GM15510 (cell line): ENCODE measurements around the gene PUM2.

Experiments
- POLR2A ChIP-seq: IDR thresholded peaks from 3 replicates; pipeline ENCODE4 v1.6.1; 2011; ENCODE audit warnings: borderline replicate concordance; ENCODE audit not compliant: insufficient read length; ENCODE audit errors: extremely low read depth

Gene PUM2

DNA sequence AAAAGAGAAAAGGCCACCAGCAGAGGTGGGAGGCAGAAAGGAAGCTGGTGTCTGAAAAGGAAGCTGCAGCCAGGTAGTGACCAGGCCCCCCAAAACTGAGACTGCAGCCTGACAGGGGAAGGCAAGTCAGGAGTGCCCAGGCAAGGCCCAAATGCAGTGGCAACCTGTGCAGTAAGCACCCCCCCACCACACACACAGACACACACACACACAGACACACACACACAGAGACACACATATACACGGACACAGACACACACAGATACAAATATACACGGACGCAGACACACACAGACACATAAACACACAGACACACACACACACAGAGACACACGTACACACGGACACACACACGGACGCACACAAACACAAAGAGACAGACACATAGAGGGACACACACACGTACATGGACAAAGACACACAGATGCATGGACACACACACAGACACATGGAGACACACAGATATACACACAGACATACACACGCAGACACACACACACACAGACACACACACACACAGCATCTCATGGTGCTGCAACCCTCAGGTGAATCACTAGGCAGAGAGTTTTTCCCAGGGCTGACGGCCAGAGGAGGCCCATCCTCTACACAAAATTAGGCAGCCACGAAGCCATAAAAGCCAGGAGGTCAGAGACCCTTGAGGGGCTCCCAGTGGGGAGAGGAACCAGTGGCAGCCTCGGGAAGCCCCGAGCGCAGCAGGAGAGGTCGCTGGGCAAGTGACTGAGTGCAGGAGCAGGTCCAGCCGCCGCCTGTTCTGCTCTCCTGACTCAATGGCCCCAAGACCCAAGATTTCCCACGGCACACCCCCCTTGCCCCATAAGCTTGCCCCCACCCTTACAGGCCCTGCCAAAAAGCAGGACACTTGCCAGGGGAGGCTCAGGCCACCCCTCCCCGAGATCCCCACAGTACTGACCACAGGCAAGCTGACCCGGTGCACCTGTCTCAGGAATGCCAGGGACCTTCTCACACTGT is 132.0 kb downstream of the PUM2 start:
- no peak for TF ChIP-seq POLR2A

DNA sequence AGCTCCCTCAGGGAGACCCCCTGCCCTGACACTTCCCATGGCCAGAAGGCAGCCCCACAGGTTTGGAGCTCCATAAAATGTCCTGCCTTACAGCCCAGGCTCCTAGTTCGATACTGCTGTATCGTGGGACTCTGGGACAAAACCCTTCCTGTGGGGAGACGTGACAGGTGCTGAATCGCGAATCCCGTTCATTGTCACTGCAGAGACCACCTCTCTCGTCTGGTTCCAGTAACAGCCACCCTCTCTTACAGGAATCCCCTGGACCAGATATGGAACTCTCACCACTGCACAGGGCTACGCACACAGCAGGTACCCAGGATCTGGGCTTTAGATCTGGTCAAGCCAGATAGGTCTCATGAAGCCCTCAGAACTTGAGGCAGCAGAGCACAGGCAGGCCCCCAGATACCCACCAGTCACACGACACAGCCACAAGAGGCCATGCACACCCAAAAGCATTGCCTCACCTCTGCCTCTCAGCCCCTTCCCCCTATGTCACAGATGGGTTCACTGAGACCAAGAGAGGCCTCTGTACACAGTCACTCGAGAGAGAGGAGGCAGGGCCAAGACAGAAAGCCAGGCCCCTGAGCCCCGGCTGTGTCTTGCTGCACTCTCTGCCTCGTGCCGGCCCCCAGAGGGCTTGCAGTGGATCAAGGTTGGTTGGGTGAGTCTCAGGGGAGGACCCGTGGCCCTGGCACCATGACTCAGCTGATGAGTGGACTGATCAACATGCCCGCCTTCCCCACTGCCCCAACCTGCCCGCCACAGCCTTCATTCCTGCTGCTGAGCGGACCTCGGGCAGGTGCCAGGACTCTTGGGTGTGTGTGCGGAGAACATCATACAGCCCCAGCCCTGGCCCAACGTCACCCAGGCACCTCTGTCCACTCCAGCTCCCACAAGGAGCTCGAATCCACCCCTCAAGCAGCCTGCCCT is 133.3 kb downstream of the PUM2 start:
- no peak for TF ChIP-seq POLR2A

DNA sequence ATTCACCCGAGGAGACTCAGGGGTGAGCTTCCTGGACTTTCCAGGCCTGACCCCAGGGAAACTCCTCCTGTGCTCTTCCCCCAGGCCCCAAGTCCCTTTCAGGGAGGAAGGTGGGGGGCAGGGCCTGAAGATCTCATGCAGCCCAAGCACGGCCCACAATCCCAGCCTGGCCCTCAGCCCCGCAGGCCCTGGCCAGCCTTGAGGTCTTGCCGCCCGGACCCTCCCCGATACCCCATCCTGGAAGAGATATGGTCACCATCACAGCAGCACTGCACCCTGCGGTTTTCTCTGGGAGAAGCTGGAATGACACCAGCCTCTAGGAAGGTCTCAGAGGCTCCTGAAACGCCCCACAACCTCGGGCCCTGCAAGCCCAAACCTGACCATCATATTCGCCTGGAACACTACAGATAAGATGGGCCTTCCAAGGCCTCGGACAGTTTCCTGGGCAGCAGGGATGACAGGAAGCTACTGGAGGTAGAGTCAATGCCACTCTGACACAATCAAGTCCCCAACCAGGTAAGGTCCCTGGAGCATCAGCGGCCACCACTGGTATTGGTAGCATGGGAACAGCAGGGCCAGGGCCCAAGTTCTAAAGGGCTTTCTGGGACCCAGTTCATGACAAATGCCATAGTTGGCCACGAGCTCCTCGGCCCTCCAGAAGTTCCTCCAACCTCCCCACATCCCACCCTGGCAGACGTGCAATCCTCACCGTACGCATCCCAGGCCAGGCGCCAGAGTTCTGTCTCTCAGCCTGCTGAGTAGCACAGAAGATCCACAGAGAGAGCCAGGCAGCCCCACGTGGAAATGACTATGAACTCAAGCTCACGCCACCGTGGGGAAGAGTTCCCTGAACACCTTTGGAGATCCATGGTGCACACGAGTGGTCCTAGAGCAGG is 134.3 kb downstream of the PUM2 start:
- no peak for TF ChIP-seq POLR2A

DNA sequence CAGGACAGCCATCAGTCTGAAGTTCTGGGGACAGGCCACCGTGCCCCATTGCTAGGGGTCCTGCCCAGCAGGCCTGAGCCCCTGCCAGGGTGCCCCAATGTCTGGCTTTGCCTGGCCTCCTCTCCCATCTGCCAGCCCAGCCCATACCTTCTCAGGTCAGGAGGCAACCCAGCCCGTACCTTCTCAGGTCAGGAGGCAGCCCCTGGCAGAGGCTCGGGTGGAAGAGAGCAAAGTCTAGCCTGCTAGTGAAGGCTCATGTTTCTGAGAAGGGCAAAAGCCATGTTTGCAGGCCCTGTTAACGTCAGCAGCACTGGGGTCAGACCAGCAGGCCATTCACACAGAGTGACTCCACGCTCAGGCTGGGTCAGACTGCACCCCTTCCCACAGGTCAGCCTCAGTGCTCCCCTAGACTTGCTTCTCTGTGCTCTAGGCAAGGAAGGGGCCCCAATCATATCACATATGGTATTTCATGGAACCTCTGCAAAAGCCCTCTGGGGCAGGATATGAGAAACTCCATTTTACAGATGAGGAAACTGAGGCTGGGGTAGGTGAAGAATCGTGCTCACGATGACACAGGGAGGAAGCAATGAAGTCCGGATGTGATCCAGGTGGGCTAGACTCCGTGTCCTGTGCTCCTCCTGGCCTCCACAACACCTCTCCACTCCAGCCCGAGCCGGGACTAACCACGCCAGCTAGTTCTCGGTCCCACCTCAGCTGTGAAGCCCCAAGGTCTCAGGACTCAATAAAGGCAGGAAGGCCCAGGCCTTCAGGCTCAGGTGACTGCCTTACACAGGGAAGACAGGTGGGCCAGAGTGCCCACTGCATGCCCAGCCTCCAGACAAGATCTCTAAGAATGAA is 135.2 kb downstream of the PUM2 start:
- TF ChIP-seq POLR2A = no peak

DNA sequence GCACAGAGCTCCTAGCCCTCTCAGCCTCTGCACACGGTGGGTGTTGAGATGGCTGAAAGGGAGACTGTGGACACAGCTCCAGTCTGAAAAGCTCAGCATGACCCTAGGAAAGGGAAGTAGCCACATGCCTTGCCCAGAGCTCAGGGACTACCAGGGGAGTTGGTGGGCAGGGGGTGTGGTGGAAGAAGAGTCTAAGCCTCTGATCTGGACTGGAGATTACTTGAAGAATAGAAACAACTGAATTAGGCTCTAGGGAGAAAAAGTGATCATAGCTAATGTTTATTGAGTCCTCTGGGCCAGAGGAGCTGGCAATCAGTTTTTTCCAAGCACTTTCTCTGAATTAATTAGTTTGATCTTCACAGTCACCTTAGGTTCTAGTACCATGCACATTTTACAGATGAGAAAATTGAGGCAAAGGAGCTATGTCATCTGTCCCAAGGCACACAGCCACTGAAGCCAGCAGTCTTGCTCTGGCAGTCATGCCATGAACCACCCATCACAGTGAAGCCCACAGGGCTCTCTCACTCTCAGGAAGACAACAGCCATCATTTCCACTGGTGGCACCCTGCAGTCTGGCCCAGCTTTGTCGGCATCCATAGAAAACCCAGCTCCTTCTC is 136.0 kb downstream of the PUM2 start:
- no peak for TF ChIP-seq POLR2A

DNA sequence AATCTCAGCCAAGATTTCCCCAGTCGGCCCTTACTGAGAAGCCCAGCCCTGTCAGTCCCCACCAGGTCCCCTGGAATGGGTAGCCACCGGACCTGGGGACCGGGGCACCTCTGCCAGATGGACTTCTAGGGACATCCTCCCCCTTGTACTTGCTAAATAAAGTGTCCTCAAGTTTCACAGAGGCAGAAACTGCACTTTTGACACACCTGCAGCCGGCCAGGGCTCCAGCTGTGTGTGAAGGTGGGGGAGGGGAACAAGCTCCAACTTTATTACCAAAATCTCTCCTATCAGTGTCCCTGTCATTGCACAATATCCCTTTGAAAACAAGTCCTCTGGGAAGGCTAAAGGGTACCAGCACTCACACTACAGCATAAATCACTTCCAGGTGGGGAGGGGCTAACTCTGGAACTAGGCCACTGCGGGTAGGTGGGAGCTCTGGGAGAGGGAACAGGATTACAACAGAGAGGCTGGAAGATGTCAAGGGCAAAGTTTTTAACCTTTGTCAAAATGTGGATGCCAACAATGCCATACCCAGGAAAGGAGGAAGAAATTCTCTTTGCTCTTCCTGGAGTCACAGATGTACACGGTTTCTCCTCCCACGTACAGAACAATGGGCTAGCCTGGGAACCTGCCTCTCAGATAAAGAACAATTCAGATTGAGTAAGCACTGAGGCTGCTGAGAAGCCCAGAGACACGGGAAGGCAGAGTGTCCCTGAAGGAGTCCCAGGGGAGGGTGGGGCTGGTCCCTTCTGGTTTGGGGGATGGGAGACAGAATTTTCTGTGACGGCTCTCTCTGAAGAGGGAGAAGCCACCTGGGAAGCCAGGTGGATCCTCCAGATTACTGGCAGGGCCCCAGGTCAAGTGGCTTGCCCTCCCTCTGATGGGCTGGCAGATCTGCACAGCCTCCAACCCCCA is 136.7 kb downstream of the PUM2 start:
- no peak for TF ChIP-seq POLR2A

DNA sequence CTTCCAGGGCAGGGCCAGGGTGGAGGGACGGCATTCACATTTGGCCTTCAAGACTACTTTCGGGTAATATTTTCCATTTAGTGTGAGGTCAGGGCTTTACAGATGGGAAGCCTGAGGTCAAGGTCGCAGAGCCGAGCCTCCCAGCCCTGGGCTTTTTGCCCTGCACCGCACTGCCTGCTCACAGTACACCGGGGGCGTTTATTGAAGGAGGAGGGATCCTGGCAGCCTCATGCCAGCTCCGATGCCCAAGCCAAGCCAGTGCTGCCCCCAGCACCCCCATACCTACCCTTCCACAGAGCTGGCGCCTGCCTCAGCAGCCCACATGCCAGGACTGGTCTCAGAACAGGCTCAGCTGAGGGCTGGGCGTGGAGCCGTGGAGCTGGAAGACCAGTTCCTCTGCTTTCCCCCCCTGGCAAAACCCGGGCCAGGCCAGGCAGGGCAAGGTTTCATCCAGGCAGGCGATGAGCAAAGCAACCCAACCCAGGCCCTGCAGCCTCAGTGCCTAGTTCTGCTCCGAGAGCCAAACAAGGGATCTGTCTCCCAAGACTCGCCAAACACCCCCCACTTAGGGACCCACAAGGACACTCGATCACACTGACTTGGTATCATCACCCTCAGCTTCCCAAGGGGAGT is 137.7 kb downstream of the PUM2 start:
- TF ChIP-seq POLR2A = no peak

DNA sequence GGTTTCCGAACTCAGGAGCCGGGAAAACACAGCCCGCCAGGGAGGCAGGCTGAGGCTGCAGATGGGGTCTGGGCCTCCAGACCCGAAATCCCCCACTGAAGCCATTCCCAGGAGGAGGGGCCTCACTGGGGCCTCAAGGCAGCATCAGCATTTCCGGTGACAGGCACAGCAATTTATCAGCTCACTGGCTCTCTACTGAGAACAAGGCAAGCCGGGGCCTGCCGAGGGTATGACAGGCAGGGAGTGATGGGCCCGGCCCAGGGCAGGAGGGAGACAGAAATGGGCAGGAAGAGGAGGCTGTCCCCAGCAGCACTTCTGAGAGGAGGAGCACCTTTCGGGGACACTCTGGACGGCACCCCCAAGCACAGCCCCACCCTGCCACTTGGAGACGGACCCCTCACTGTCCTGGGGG is 138.2 kb downstream of the PUM2 start:
- TF ChIP-seq POLR2A = no peak

DNA sequence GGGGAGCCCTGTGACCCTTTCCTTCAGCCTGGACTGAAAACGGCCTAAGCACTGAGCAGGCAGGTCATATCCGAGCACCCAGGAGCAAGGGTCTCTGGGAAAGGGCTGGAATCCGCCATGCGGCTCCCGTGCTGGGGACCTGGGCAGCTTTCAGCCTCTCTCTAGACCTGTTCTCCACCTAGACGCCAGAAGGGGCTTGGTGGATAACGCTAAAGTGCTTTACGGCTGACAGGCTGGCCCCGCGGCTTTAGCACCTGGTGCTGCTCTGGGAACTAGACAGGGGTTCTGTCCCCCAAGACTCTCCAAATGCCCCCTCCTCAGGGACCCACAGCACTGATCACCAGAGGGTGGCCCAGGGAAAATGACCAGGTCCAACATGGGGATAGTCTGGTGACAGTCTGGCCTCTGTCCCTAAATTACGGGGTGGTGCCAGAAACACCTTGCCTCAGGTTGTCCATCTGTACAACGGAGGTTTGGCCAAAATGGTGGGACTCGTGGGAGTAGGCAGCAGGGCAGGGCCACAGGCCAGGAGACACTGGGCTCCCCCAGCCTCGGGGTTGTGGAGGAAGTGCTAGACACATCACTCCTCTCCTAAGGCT is 138.7 kb downstream of the PUM2 start:
- no peak for TF ChIP-seq POLR2A

DNA sequence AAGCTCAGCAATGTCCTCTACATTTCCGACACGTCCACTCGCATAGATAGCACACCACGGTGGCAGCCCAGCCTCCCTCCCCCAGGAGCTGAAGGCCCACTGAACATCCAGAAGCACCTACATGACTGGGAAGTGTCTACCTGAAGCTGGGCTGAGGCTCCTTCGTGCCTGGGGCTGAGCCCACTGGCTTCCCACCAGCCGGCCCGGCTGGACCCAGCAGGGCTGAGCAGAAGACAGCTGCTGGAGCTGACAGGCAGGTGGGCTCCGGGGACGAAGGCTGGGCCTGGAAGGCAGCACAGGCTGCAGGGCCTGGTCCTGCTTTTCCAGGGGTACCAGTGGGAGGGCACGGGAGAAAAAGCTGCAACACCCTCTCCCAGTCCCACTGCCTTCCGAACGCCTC is 139.2 kb downstream of the PUM2 start:
- TF ChIP-seq POLR2A = no peak

DNA sequence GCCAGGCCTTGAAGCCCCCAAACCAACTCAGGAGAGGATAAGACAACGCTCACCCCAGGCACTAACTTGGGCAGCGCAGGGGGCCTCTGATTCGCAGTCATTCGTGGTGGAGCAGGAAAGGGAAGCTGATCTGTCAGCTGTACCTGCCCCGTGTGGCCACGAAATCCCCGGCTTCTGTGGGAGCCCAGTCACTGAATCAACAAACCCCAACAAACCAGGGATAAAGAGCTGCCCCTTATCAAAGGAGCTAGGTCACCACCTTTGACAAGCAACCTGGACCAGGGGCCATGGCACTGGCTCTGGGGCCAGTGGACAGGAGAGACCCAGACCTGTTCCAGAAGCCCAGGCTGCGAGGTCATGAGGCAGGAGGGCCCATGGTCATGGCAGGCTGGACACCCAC is 140.2 kb downstream of the PUM2 start:
- TF ChIP-seq POLR2A = no peak
